NCI-H2196 (cell line): ENCODE measurements around the gene WDR7.

Source experiments
- DNase-seq: peaks from one replicate; lab custom pipeline; 2025; ENCODE audit not compliant: unreplicated experiment; lab: John Stamatoyannopoulos, UW

Gene WDR7

GRCh38 chr18:57025540-57025939 lies 374.4 kb downstream of the WDR7 start:
- no peak for DNase-seq

GRCh38 chr18:57026316-57026715 lies 375.2 kb downstream of the WDR7 start:
- no peak for DNase-seq

GRCh38 chr18:57027190-57027708 lies 376.1 kb downstream of the WDR7 start:
- DNase-seq: no peak

DNA sequence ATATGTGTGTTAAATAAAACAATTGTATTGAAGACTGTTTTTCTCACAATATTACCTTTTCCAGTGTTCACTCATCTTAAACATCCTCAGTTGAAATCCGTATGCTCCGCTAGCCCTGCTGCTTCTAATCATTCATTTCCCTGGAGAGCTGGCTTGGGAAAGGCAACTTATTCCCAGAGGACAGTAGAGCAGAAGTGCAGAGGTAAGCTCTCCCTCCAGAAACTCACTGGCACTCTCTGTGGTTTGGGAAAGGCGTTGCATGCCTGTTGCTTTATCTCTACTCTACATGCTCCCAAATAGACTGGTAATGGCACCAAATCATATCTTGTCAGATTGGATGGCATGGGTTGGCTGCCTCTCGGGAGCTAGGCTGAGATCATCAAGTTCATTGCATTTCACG lies 378.6 kb downstream of the WDR7 start:
- DNase-seq: no peak

GRCh38 chr18:57030417-57030816 lies 379.3 kb downstream of the WDR7 start:
- DNase-seq: no peak

- no peak for DNase-seq
Measured at GRCh38 chr18:57035590-57035989, 384.4 kb downstream of the WDR7 start.

GRCh38 chr18:57038395-57038794 lies 387.2 kb downstream of the WDR7 start:
- no peak for DNase-seq

GRCh38 chr18:57040175-57040574 lies 389.0 kb downstream of the WDR7 start:
- DNase-seq: no peak

- no peak for DNase-seq
Measured at GRCh38 chr18:57043241-57043640, 392.1 kb downstream of the WDR7 start.

DNA sequence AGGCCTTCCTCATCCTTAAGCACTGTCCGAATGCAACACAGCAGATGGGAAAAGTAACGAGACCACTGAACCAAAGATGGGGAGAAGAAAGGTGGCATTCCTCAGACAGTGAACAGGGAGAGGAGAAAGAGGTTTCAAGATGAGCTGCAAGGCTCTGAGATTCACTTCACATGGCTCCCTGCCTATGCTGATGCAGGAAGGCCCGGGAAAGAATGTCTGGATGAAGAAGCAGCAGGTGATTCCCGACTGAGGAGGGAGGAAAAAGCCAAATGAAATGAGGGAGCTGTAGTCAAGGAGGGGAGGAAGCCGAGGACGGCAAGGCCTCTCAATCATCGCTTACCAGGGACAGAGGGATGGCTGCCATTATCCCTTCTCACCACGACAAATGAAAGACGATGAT lies 397.2 kb downstream of the WDR7 start:
- DNase-seq: no peak

- no peak for DNase-seq
Measured at GRCh38 chr18:57048859-57049258, 397.7 kb downstream of the WDR7 start.

GRCh38 chr18:57050310-57050949 lies 399.3 kb downstream of the WDR7 start:
- no peak for DNase-seq

- no peak for DNase-seq
Measured at GRCh38 chr18:57051021-57051656, 400.0 kb downstream of the WDR7 start.

GRCh38 chr18:57051657-57052044 lies 400.5 kb downstream of the WDR7 start:
- DNase-seq: no peak

- no peak for DNase-seq
Measured at GRCh38 chr18:57052173-57052572, 401.0 kb downstream of the WDR7 start.

DNA sequence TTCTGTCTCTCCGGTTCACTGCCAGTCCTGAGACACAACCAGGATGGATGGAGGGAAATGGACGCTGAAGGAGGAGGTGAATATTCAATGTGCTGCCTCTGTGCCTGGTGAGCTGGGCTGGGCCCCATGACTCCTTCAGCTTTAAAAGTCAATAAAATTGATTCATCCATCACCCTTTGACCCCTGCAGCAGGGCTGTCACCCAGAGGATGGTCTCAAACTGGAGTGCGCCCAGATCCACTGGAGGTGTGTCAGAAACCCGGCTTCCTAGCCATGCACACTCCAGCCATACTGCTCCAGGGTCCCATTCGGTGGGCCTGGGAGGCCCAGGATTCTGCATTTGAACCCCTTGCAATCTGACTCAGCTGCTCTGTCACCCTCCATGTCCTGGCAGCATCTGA lies 401.6 kb downstream of the WDR7 start:
- no peak for DNase-seq

DNA sequence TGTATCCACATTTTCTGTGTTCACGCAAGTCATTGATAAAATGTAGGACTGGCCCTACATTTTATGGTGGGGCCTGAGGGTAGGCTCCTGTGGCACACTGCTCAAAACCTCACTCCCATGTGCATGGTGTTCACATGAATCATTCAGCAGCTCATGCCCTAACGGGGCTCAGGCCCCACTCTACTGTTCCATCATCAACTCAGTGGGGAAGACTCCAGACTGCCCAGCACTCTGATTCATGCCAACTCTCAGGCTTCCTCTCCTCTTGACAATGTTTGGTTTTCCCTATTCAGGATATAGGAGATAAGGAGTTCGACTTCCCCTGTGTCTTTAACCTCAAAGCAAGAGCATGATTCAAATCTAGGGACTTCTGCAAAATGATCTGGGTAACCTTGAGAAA lies 403.7 kb downstream of the WDR7 start:
- DNase-seq: no peak

- DNase-seq: no peak
Measured at GRCh38 chr18:57057890-57058289, 406.7 kb downstream of the WDR7 start.

- no peak for DNase-seq
Measured at GRCh38 chr18:57058734-57059133, 407.6 kb downstream of the WDR7 start.

DNA sequence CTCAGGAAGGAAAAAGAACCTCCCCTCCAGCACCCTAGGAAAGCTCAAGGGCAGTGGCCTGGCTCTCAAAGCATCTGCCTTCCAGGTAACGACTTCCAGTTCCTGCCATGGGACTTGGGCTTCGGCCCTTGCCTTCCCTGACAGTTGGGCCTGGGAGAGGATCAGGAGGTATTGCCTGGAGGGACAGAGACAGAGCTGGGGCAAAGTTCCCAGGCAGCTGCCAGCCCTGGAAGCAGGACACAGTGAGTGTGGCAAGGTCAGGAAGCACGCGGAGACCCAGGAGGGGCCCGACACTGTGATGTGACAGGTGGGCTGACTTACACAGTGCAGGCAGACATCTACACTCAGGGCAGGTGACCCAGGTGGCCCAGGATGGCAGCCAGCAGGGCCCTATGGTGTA lies 408.2 kb downstream of the WDR7 start:
- DNase-seq: no peak

GRCh38 chr18:57060814-57061213 lies 409.7 kb downstream of the WDR7 start:
- DNase-seq: no peak

DNA sequence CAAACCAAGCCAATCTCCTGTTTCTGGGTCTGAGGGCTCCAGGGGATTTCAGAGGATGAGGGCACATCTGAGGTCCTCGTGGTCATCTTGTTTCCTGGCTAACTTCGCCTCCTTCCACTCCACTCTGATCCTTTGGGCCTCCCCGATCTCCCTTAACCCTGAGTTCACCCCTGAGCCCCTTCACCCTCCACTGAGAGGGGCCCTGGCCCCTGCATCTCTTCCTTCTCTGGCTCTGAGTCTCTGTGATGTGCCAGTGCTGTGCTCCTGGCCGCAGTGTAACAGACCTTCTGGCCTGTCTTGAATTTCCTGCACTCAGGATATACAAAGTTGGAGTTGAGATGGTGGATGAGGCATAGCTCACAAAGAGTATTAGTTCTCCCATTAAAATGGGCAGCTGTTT lies 411.0 kb downstream of the WDR7 start:
- DNase-seq: no peak

DNA sequence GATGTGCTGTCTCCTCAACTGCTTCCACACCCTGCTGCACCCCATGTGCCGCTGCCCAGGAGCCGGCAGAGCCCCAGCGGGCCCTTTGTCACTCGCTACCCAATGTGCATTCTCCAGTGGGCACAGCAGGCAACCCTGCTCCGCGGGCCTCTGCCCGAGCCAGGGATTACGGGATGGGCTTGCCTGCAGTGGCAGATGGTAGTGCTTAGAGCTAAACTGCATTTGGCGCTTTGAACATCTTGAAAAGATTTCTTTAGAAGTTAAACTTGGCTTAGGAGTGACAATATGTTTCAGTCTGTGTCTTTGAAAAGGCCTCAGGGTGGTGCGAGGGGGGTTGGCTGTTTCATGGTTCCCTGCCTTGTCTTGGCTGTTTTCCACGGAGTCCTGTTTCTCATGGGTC lies 411.7 kb downstream of the WDR7 start:
- DNase-seq: no peak
